ENCODE measurements around the gene DNAAF3. TPM values are rescaled to one million over a fixed set of nuclear protein-coding genes. Genes with fewer than 3 reads are reported as not detected.

Gene DNAAF3
- total RNA-seq, 1 experiment from 2014 or later, result 0.45 TPM

DNA sequence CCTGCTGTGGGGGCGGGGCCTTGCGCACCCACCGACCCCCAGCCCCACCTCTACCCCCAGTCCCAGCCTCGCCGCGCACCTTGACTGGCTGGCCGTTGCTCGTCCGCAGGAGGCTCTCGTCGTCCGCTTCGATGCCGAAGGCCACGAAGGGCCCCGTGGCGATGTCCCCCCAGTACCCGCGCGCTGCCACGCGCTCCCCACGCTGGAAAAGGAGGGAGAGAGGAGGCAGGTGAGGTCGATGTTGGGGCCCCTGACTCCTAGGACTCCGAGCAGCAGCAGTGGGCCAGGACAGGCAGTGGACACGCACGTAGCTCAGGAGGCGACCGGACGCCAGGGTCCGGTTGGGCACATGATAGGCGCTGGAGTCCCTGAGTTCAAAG is 5.4 kb downstream of the DNAAF3 start:
- ChIA-PET POLR2A (no interaction called here), CTCF (interaction anchor here (0.6 to 2.9 kb wide), 10 partner anchors 10 to 73 kb away, joined by 3 to 38 read pairs (median 3); partner anchors contain the start of gene TNNT1)
- no peaks in the 10 kb centered on the region for H3K27me3 ChIP-seq (replicated peaks; ENCODE audit: control insufficient read depth, insufficient read depth, low read length)
- no peaks in the 10 kb centered on the region for H3K36me3 ChIP-seq (ENCODE audit: control insufficient read depth, insufficient read depth, low read length)
- peaks cover 3% of the 10 kb centered on the region for H3K27me3 Mint-ChIP-seq (ENCODE audit: insufficient read depth, unreplicated experiment)
- H3K9me3 ChIP-seq, result no peaks in the 10 kb centered on the region
- H3K4me1 Mint-ChIP-seq (ENCODE audit: low read depth, unreplicated experiment), result peaks cover 20% of the 10 kb centered on the region
- no peak overlapping the region for H3K4me3 ChIP-seq (ENCODE audit: low read depth, low read length)
- TF ChIP-seq, protein P1, sequence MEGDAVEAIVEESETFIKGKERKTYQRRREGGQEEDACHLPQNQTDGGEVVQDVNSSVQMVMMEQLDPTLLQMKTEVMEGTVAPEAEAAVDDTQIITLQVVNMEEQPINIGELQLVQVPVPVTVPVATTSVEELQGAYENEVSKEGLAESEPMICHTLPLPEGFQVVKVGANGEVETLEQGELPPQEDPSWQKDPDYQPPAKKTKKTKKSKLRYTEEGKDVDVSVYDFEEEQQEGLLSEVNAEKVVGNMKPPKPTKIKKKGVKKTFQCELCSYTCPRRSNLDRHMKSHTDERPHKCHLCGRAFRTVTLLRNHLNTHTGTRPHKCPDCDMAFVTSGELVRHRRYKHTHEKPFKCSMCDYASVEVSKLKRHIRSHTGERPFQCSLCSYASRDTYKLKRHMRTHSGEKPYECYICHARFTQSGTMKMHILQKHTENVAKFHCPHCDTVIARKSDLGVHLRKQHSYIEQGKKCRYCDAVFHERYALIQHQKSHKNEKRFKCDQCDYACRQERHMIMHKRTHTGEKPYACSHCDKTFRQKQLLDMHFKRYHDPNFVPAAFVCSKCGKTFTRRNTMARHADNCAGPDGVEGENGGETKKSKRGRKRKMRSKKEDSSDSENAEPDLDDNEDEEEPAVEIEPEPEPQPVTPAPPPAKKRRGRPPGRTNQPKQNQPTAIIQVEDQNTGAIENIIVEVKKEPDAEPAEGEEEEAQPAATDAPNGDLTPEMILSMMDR (IDR thresholded peaks at IDR 0.05; ENCODE audit: insufficient read depth in 1 of 2, low read depth in 1 of 2, low read length in 1 of 2, severe bottlenecking in 1 of 2, unreplicated experiment in 1 of 2), result no peak
- H3K4me3 Mint-ChIP-seq (ENCODE audit: unreplicated experiment), result no peak overlapping the region
- peaks cover 16% of the 10 kb centered on the region for H3K4me1 ChIP-seq
- no peaks in the 10 kb centered on the region for H3K36me3 Mint-ChIP-seq (ENCODE audit: insufficient read depth, unreplicated experiment)
- H3K27ac Mint-ChIP-seq (ENCODE audit: unreplicated experiment), result no peak overlapping the region
- DNase-seq, result no peak
- intact Hi-C loops (cut with micrococcal nuclease; ENCODE audit: unreplicated experiment), result loop anchor here (1.0 kb wide), 2 partner anchors 15 to 20 kb away; no protein-coding TSS in a partner anchor
- BruUV-seq (replicated peaks), result no TSS peak
- H3K9me3 Mint-ChIP-seq (ENCODE audit: unreplicated experiment), result no peaks in the 10 kb centered on the region

DNA sequence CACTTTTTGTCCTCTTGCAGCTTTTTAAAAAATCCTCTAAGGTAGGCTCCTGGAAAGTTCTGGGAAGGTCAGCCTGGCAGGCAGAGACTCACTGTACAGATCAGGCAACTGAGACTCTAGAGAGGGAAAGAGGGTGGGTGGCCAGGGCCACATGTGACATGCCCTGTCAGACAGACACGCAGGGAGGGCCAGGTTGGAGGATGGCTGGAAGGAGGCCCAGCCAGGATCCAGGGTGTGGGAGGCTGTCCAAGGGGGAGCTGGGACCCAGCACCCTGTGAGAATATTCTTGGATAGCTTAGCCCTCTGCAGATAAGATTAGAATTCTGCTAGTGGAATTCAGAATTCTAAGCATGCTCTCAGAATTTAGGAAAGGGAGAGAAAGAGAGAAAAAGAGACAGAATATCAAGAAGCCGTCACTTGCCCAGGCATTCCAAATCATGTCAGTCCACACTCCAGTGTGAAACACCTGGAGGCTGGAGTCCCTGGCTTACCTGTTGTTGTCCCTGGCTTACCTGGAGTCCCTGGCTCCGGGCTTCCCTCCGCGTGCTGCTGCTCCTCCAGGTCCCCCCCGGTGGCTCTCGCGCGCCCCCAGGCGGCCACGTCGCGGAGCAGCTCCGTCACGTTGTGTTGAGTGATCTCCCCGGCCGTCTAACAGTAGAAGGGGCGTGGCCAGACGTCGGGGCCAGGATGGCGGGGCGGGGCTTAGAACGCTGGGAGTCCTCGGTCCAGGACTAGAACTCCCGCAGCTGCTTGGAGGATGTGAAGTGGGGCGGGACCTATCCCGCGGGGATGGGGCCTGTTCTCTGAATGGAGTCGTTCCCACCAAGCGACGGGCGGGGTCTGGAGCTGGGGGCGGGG is 6.1 kb downstream of the DNAAF3 start:
- TF ChIP-seq, protein P1 (IDR thresholded peaks at IDR 0.05; ENCODE audit: insufficient read depth in 1 of 2, low read depth in 1 of 2, low read length in 1 of 2, severe bottlenecking in 1 of 2, unreplicated experiment in 1 of 2), result peak; percentile 97
- Mint-ChIP-seq H3K27ac (ENCODE audit: unreplicated experiment) (no peak overlapping the region), H3K36me3 (ENCODE audit: insufficient read depth, unreplicated experiment) (no peaks in the 10 kb centered on the region), H3K9me3 (ENCODE audit: unreplicated experiment) (no peaks in the 10 kb centered on the region), H3K4me3 (ENCODE audit: unreplicated experiment) (no peak overlapping the region), H3K4me1 (ENCODE audit: low read depth, unreplicated experiment) (peaks cover 20% of the 10 kb centered on the region), H3K27me3 (ENCODE audit: insufficient read depth, unreplicated experiment) (peaks cover 3% of the 10 kb centered on the region)
- intact Hi-C loops (cut with micrococcal nuclease; ENCODE audit: unreplicated experiment), result loop anchor here (1.0 kb wide), 2 partner anchors 14 to 19 kb away; no protein-coding TSS in a partner anchor
- CTCF ChIA-PET, result interaction anchor here (0.6 to 2.9 kb wide), 11 partner anchors 9 to 72 kb away, joined by 3 to 38 read pairs (median 3); partner anchors contain the start of gene TNNT1
- no peak overlapping the region for H3K4me3 ChIP-seq (ENCODE audit: low read depth, low read length)
- DNase-seq, result peak; percentile 95 to 97
- H3K4me1 ChIP-seq, result peaks cover 16% of the 10 kb centered on the region
- no TSS peak for BruUV-seq (replicated peaks)
- H3K27me3 ChIP-seq (replicated peaks; ENCODE audit: control insufficient read depth, insufficient read depth, low read length), result no peaks in the 10 kb centered on the region
- no peaks in the 10 kb centered on the region for H3K36me3 ChIP-seq (ENCODE audit: control insufficient read depth, insufficient read depth, low read length)
- H3K9me3 ChIP-seq, result no peaks in the 10 kb centered on the region
- POLR2A ChIA-PET, result interaction anchor here (0.6 kb wide), 1 partner anchor 344 kb away, joined by 3 read pairs; no protein-coding TSS in a partner anchor

DNA sequence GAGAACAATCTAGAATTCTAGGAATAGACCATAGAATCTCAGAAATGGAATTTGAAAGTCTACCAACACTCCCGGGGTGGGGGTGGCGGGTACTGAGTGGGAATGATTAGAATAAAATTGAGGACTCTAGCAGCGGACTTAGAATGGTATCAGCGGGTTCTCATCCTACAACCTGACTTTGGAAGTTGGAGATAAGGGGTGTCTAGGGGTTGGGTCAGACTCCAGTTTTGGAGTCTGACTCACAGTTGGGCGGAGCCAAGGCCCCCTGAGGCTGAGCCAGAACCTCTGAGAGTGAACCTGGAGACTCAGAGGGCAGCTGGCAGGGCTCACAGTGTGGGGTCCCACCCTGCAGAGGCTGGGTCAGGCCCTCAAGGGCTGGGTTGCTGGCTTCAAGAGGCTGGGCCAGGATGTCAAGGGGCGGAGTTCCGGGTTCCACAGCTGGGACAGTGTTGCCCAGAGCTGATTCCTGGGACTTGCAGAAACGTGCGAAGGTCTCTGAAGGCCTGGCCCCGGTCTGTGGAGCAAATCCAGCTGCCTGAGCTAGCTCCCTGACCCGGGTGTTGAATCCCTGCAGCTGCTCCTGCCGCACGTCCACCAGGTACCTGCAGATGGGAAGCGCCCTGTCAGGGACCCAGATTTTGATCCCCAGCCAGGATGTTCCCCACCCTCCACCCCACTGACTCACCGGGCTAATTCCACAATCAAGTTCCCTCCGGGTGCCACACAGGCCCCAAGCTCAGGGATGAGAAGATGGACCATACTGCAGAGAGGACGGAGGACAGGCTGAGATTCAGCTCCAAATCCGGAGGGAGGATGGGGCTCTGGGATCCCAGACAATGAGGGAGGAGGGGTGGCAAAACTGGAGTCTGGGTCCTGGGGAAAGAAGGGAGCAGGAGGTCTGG is 7.3 kb downstream of the DNAAF3 start:
- H3K36me3 Mint-ChIP-seq (ENCODE audit: insufficient read depth, unreplicated experiment), result no peaks in the 10 kb centered on the region
- intact Hi-C loops (cut with micrococcal nuclease; ENCODE audit: unreplicated experiment), result no loop called here
- H3K4me3 ChIP-seq (ENCODE audit: low read depth, low read length), result no peak overlapping the region
- no peak overlapping the region for H3K4me3 Mint-ChIP-seq (ENCODE audit: unreplicated experiment)
- H3K4me1 Mint-ChIP-seq (ENCODE audit: low read depth, unreplicated experiment), result peaks cover 20% of the 10 kb centered on the region
- DNase-seq, result peak in 1 of 2 experiments; percentile 20
- POLR2A ChIA-PET, result interaction anchor here (0.5 to 0.6 kb wide), 2 partner anchors 10 to 103 kb away, joined by 3 to 5 read pairs; partner anchors contain the start of gene TNNT1
- peaks cover 3% of the 10 kb centered on the region for H3K27me3 Mint-ChIP-seq (ENCODE audit: insufficient read depth, unreplicated experiment)
- CTCF ChIA-PET, result interaction anchor here (0.5 to 2.9 kb wide), 5 partner anchors 12 to 98 kb away, joined by 4 to 38 read pairs (median 7); no protein-coding TSS in a partner anchor
- H3K4me1 ChIP-seq, result peaks cover 16% of the 10 kb centered on the region
- H3K36me3 ChIP-seq (ENCODE audit: control insufficient read depth, insufficient read depth, low read length), result no peaks in the 10 kb centered on the region
- no peaks in the 10 kb centered on the region for H3K27me3 ChIP-seq (replicated peaks; ENCODE audit: control insufficient read depth, insufficient read depth, low read length)
- no TSS peak for BruUV-seq (replicated peaks)
- H3K9me3 ChIP-seq, result no peaks in the 10 kb centered on the region
- no peaks in the 10 kb centered on the region for H3K9me3 Mint-ChIP-seq (ENCODE audit: unreplicated experiment)
- TF ChIP-seq, protein P1 (IDR thresholded peaks at IDR 0.05; ENCODE audit: insufficient read depth in 1 of 2, low read depth in 1 of 2, low read length in 1 of 2, severe bottlenecking in 1 of 2, unreplicated experiment in 1 of 2), result no peak
- no peak overlapping the region for H3K27ac Mint-ChIP-seq (ENCODE audit: unreplicated experiment)
